Panc1 (cell line): ENCODE measurements around the gene JAK2. TPM values are rescaled to one million over a fixed set of nuclear protein-coding genes. Genes with fewer than 3 reads are reported as not detected.

ENCODE experiments used
- ATAC-seq: fragments of 200-7000 bp; cut with Tn5 transposase; 2 replicates; pipeline ENCODE4 v1.9.1; 2020; ENCODE audit warnings: mild to moderate bottlenecking, moderate library complexity
- BruUV-seq: library from RNA; stranded (reverse); fragments of 400-500 nt; replicated peaks from 2 replicates; lab custom pipeline; 2021; lab: Mats Ljungman, UMichigan
- CTCF ChIA-PET: fragments of 300-600 bp; sonication (Branson Sonifier 250); formaldehyde crosslinking; loops from one replicate; lab custom pipeline; 2022; ENCODE audit warnings: antibody characterized with exemption; lab: Charles Lee
- POLR2A ChIA-PET: fragments of 300-600 bp; sonication (Branson Sonifier 250); formaldehyde crosslinking; loops from one replicate; lab custom pipeline; 2022; ENCODE audit warnings: antibody characterized with exemption; lab: Charles Lee
- DNase-seq: peaks from one replicate; pipeline ENCODE4 v3.0.0-alpha.2; 2010; ENCODE audit warnings: low read depth, low spot score
- H3K27ac ChIP-seq: 2 replicates; pipeline ENCODE4 v1.5.1; 2011; ENCODE audit warnings: mild to moderate bottlenecking, low read length, inconsistent platforms
- H3K27me3 ChIP-seq: fragments of 200-500 bp; sonication (Bioruptor generic); 2 replicates; pipeline ENCODE4 v1.6.0; 2014; ENCODE audit warnings: low read length, inconsistent platforms; ENCODE audit not compliant: control insufficient read depth, insufficient read depth
- H3K36me3 ChIP-seq: fragments of 200-500 bp; sonication (Bioruptor generic); 2 replicates; pipeline ENCODE4 v1.5.1; 2014; ENCODE audit warnings: inconsistent platforms, mild to moderate bottlenecking, low read length, moderate library complexity; ENCODE audit not compliant: control insufficient read depth, insufficient read depth
- H3K4me1 ChIP-seq: 2 replicates; pipeline ENCODE4 v1.5.1; 2011; ENCODE audit warnings: inconsistent platforms, mild to moderate bottlenecking, low read length, moderate library complexity; ENCODE audit not compliant: control insufficient read depth, insufficient read depth
- H3K4me3 ChIP-seq, 2 experiments: 2 replicates each; pipeline ENCODE4 v1.5.1; 2011 to 2012; ENCODE audit warnings: low read depth in 2 of 2, low read length in 2 of 2, mild to moderate bottlenecking in 2 of 2, inconsistent platforms in 1 of 2, moderate library complexity in 1 of 2
- H3K9me3 ChIP-seq: fragments of 200-500 bp; sonication (Bioruptor generic); 2 replicates; pipeline ENCODE4 v1.5.1; 2014; ENCODE audit warnings: low read depth, mild to moderate bottlenecking, inconsistent platforms, low read length, moderate library complexity; ENCODE audit not compliant: control insufficient read depth, insufficient read depth
- POLR2AphosphoS5 ChIP-seq: IDR thresholded peaks from 2 replicates; pipeline ENCODE4 v1.6.1; 2012; ENCODE audit warnings: mild to moderate bottlenecking, low read depth, low read length, moderate library complexity
- SIN3A ChIP-seq: IDR thresholded peaks from 2 replicates; pipeline ENCODE4 v1.6.1; 2012; ENCODE audit warnings: low read depth, mild to moderate bottlenecking, low read length, moderate library complexity, borderline replicate concordance; ENCODE audit not compliant: insufficient read depth
- TCF7L2 ChIP-seq: IDR thresholded peaks from 2 replicates; pipeline ENCODE4 v1.6.1; 2011; ENCODE audit warnings: mild to moderate bottlenecking, low read depth, low read length, inconsistent platforms
- in situ Hi-C: cut with HindIII; loops from 2 replicates; pipeline ENCODE4 v1.10.0; 2016; ENCODE audit warnings: low sequenced_read_pairs, low pct_unique_long_range_greater_than_20kb
- intact Hi-C: fragments of 100-400 bp; cut with micrococcal nuclease; formaldehyde crosslinking; loops from one replicate; pipeline ENCODE4 v1.10.0; 2022; ENCODE audit not compliant: unreplicated experiment
- total RNA-seq: library from RNA; stranded (reverse); gene quantifications from one replicate; pipeline ENCODE4 v1.2.1, GENCODE V29; 2021; ENCODE audit not compliant: unreplicated experiment
- TF ChIP-seq, protein P1 (sequence below): fragments of 450-650 bp; IDR thresholded peaks from 2 replicates; pipeline ENCODE4 v1.5.1; 2017; ENCODE audit warnings: mild to moderate bottlenecking
- TF ChIP-seq, protein P2 (sequence below), 2 experiments: IDR thresholded peaks; 2 replicates each; pipeline ENCODE4 v1.6.1; 2011 to 2012; ENCODE audit warnings: low read depth in 2 of 2, control low read depth in 1 of 2, low read length in 1 of 2, mild to moderate bottlenecking in 1 of 2, moderate library complexity in 1 of 2; ENCODE audit not compliant: insufficient read depth in 1 of 2

JAK2 gene
- total RNA-seq, 1 experiment from 2014 or later, result 2.3 TPM

DNA sequence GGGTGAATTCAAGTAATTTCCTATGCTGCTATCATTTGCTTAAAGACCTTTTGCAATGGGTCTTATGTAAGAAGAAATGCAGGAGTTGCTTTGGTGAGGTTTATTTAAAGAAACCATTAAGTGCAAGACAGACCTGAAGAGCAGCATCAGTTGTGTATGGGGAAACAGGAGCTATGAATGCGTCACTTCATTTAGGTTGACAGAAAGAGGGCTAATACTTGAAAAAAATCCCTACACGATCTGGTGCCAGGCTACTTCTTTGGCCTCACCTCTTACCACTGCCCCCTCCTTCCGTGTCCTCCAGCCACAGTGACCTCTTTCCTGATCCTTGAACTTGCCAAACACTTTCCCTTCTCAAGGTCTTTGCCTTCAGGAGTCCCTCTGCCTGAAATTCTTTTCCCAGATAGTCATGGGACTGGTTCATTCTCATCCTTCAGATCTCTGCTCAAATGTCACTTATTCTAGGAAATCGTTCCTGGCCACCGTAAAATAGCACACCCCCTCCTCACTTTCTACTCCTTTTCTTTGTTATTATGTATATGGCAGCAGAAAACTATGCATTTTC, 1.4 kb upstream of the JAK2 start:
- POLR2A ChIA-PET, result no interaction called here
- H3K27ac ChIP-seq, result 0 out of 2 replicates have a peak overlapping the region, but pooled peaks have one; percentile 61
- in situ Hi-C loops (no loop called here), intact Hi-C loops (loop anchor here (2.0 kb wide), 1 partner anchor 55 kb away; no protein-coding TSS in a partner anchor)
- H3K4me1 ChIP-seq, result peaks cover 3% of the 10 kb centered on the region; the same call in 1 of the 2 replicates
- H3K9me3 ChIP-seq, result no peaks in the 10 kb centered on the region
- TF ChIP-seq SIN3A (no peak), POLR2AphosphoS5 (no peak), TCF7L2 (no peak)
- TF ChIP-seq, protein P1, sequence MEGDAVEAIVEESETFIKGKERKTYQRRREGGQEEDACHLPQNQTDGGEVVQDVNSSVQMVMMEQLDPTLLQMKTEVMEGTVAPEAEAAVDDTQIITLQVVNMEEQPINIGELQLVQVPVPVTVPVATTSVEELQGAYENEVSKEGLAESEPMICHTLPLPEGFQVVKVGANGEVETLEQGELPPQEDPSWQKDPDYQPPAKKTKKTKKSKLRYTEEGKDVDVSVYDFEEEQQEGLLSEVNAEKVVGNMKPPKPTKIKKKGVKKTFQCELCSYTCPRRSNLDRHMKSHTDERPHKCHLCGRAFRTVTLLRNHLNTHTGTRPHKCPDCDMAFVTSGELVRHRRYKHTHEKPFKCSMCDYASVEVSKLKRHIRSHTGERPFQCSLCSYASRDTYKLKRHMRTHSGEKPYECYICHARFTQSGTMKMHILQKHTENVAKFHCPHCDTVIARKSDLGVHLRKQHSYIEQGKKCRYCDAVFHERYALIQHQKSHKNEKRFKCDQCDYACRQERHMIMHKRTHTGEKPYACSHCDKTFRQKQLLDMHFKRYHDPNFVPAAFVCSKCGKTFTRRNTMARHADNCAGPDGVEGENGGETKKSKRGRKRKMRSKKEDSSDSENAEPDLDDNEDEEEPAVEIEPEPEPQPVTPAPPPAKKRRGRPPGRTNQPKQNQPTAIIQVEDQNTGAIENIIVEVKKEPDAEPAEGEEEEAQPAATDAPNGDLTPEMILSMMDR, result no peak
- TF ChIP-seq, protein P2, sequence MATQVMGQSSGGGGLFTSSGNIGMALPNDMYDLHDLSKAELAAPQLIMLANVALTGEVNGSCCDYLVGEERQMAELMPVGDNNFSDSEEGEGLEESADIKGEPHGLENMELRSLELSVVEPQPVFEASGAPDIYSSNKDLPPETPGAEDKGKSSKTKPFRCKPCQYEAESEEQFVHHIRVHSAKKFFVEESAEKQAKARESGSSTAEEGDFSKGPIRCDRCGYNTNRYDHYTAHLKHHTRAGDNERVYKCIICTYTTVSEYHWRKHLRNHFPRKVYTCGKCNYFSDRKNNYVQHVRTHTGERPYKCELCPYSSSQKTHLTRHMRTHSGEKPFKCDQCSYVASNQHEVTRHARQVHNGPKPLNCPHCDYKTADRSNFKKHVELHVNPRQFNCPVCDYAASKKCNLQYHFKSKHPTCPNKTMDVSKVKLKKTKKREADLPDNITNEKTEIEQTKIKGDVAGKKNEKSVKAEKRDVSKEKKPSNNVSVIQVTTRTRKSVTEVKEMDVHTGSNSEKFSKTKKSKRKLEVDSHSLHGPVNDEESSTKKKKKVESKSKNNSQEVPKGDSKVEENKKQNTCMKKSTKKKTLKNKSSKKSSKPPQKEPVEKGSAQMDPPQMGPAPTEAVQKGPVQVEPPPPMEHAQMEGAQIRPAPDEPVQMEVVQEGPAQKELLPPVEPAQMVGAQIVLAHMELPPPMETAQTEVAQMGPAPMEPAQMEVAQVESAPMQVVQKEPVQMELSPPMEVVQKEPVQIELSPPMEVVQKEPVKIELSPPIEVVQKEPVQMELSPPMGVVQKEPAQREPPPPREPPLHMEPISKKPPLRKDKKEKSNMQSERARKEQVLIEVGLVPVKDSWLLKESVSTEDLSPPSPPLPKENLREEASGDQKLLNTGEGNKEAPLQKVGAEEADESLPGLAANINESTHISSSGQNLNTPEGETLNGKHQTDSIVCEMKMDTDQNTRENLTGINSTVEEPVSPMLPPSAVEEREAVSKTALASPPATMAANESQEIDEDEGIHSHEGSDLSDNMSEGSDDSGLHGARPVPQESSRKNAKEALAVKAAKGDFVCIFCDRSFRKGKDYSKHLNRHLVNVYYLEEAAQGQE (IDR thresholded peaks at IDR 0.05; ENCODE audit: insufficient read depth in 1 of 2, low read depth in 2 of 2, low read length in 1 of 2), result no peak
- CTCF ChIA-PET, result no interaction called here
- no TSS peak for BruUV-seq
- DNase-seq (no peak), ATAC-seq (no peak)
- H3K36me3 ChIP-seq, result no peaks in the 10 kb centered on the region; the same call in 1 of the 2 replicates
- no peaks in the 10 kb centered on the region for H3K27me3 ChIP-seq
- peak overlapping the region; percentile 57 to 60 for H3K4me3 ChIP-seq

DNA sequence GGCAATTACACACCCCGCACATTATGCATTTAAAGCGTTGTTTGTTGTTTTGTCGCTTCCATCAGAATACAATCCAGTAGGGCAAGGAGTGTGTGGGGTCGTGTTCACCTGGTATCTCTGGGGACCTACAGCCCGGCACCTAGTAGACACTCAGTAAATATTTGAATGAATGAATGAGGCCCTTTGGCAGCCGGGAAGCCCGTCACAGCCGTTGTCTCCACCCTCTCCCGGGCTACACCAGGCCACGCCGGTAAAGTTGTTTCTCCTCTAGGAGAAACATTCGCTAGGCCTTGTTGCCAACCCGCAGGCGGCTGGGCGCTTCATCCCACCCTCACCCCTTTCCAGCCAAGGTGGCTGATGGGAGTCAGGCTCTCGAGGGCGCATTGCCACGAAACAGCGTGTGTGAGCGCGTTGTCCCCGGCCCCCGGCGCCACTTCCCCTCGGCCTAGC, 876 bp upstream of the JAK2 start:
- DNase-seq (no peak), ATAC-seq (peak; percentile 42)
- Histone ChIP-seq H3K36me3 (no peaks in the 10 kb centered on the region; the same call in 1 of the 2 replicates), H3K4me3 (peak overlapping the region; percentile 57 to 60), H3K9me3 (no peaks in the 10 kb centered on the region), H3K27me3 (no peaks in the 10 kb centered on the region), H3K27ac (peak overlapping the region; percentile 61; the same call in 1 of the 2 replicates), H3K4me1 (peaks cover 3% of the 10 kb centered on the region; the same call in 1 of the 2 replicates)
- intact Hi-C loops, result loop anchor here (2.0 kb wide), 1 partner anchor 55 kb away; no protein-coding TSS in a partner anchor
- POLR2A ChIA-PET, result no interaction called here
- CTCF ChIA-PET, result no interaction called here
- TF ChIP-seq, protein P1, result no peak
- TF ChIP-seq, protein P2 (IDR thresholded peaks at IDR 0.05; ENCODE audit: insufficient read depth in 1 of 2, low read depth in 2 of 2, low read length in 1 of 2), result no peak
- TF ChIP-seq POLR2AphosphoS5, result no peak
- no peak for TF ChIP-seq SIN3A
- no peak for TF ChIP-seq TCF7L2
- BruUV-seq, result no TSS peak
- in situ Hi-C loops, result no loop called here
